ENCODE data around the gene B3GALT2.

B3GALT2 gene

GRCh38 chr1:193181536-193181935, 4.9 kb downstream of the B3GALT2 start:
- DNase-seq = no peak

DNA sequence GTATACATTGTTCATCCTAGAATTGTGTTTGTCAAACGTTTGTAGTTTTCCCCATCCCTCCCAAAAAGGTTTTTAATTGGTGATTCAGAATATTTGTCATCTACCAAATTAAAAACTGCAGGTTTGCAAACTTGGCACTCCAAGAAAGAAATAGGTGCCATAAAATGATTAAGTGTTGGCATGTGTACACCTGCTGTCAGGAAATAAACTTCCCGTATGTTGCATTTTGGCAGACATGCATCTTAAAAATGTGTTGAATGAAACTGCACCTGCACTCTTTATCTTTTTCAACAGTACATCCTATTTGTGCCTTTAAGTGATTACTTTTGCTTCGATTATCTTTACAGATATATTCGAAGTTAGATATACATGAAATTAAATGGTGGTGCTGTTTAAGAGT, 7.3 kb downstream of the B3GALT2 start:
- DNase-seq = no peak

GRCh38 chr1:193176788-193177187, 9.6 kb downstream of the B3GALT2 start:
- DNase-seq = no peak

GRCh38 chr1:193176113-193176512, 10.3 kb downstream of the B3GALT2 start:
- no peak for DNase-seq

GRCh38 chr1:193157360-193157759, 29.1 kb downstream of the B3GALT2 start:
- no peak for DNase-seq

DNA sequence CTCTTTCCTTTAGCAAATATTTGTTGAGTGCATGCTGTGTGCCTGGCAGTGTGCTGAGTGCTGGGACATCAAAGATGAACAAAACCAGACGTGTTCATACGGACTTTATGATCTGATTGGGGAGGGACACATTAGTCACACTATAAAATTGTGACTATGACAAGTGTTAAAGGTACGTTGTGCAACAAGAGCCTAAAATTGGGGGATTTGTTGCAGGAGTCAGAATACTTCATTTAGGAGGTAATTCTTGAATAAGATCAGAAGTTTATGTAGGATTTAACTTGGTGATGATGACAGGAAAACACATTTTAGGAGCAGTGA, 29.6 kb downstream of the B3GALT2 start:
- DNase-seq = no peak

DNA sequence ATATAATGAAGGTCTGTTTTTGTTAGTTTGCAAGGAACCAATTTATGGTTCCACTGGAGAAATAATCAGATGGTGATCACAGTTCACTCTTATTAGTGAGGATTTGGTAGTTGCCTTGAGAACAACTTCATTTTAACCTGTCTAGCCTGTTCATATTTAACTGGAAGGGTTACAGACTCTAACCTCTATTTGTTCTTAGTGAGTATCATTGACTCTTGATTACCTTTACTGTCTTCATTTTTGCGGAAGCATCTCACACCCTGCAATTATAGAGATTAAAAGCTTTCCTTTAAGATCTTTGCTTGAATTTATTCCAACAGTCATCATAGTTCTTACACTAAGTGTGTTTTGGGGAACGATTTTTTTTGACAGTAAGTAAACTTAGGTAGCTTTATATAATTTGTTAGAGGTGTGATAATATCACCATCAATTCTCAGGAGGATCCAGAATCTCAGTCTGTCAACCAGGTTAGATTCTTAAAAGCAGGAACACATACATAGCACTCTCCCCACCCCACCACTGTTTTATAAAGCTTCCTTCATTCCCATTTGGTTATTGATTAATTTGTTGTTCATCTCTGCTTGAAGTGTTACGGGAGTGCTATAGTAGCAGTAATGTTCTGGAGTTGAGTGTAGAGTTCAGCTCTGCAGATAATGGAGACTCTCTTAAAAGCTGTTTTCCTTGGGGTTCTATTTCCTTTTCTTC, 30.1 kb downstream of the B3GALT2 start:
- DNase-seq = no peak

- DNase-seq = no peak
Measured at GRCh38 chr1:193144999-193145398, 41.4 kb downstream of the B3GALT2 start.

DNA sequence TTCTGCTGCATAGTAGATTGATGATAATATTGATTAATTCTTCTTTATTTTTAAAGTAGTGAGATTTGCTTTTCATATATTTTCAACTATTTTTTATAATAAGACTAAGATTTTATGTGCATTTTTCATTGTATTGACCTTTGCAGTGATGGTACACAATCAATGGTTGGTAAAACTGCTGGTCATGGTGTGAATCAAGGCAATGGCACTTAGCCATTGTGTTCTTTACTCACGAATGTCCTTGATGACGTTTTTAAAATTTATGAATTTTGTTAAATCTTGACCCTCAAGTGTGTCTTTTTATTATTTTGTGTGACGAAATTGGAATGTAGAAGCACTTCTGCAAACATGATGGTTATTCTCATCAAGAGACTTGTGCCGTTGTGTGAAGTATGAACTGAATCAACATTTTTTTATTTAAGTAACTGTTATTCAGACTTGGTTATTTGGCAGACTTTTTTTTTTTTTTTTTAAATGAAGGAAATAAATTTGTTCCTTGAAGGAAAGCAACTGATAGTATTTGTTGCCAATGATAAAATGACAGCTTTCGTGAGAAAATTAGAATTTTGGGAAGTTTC, 42.0 kb downstream of the B3GALT2 start:
- DNase-seq = no peak

- no peak for DNase-seq
Measured at GRCh38 chr1:193143285-193143684, 43.1 kb downstream of the B3GALT2 start.

- no peak for DNase-seq
Measured at GRCh38 chr1:193142409-193142808, 44.0 kb downstream of the B3GALT2 start.

DNA sequence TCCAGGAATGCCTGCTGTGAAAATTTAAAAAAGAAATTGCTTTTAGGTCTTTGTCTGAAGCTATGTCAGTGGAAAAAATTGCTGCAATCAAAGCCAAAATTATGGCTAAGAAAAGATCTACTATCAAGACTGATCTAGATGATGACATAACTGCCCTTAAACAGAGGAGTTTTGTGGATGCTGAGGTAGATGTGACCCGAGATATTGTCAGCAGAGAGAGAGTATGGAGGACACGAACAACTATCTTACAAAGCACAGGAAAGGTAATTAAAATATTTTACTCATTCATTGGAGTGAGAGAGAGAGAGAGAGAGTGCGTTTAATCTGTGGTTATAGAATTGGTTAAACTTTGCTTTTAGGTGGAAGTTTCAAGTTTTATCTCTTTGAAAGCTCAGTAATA, 44.6 kb downstream of the B3GALT2 start:
- DNase-seq = no peak

GRCh38 chr1:193140254-193140653, 46.2 kb downstream of the B3GALT2 start:
- no peak for DNase-seq

- DNase-seq = no peak
Measured at GRCh38 chr1:193131266-193131860, 55.0 kb downstream of the B3GALT2 start.

All from SHP77 treated with DMSO at 0.1 percent for 48 hours (cell line).